Keratinocyte (primary cell): ENCODE measurements around the gene SYS1. TPM values are rescaled to one million over a fixed set of nuclear protein-coding genes. Genes with fewer than 3 reads are reported as not detected.

Source experiments
- DNase-seq: peaks from one replicate; pipeline ENCODE4 v3.0.0-alpha.2; 2011; ENCODE audit warnings: low read depth, missing footprints, low spot score
- FAIRE-seq: peaks from 2 replicates; lab custom pipeline; 2011; peaks lifted over from hg19 to GRCh38; lab: Jason Lieb, UNC
- H2AFZ ChIP-seq: 2 replicates; pipeline ENCODE4 v1.6.0; 2012; ENCODE audit warnings: low read length, control low read depth, inconsistent platforms; ENCODE audit not compliant: control insufficient read depth
- H3K27ac ChIP-seq: 2 replicates; pipeline ENCODE4 v1.5.1; 2011; ENCODE audit warnings: low read length; ENCODE audit not compliant: control insufficient read depth, insufficient read depth
- H3K27me3 ChIP-seq: 3 replicates; pipeline ENCODE4 v1.6.0; 2011; ENCODE audit warnings: low read length; ENCODE audit not compliant: control insufficient read depth, insufficient read depth; ENCODE audit errors: extremely low read depth
- H3K36me3 ChIP-seq, 2 experiments: 2 replicates in 1 of 2; 3 replicates in 1 of 2; pipeline ENCODE4 v1.5.1; 2011; ENCODE audit warnings: low read length in 2 of 2, mild to moderate bottlenecking in 1 of 2; ENCODE audit not compliant: control insufficient read depth in 2 of 2, insufficient read depth in 2 of 2; ENCODE audit errors: extremely low read depth in 1 of 2
- H3K4me1 ChIP-seq: 3 replicates; pipeline ENCODE4 v1.5.1; 2011; ENCODE audit warnings: low read length; ENCODE audit not compliant: control insufficient read depth, insufficient read depth; ENCODE audit errors: extremely low read depth
- H3K4me2 ChIP-seq: 3 replicates; pipeline ENCODE4 v1.6.0; 2011; ENCODE audit warnings: low read depth, low read length; ENCODE audit not compliant: control insufficient read depth, insufficient read depth; ENCODE audit errors: extremely low read depth
- H3K4me3 ChIP-seq, 3 experiments: fragments of 200-600 bp in 1 of 3; sonication (generic) in 1 of 3; 2 replicates in 2 of 3; 3 replicates in 1 of 3; pipeline ENCODE4 v1.5.1; 2011 to 2016; ENCODE audit warnings: low read length in 3 of 3, mild to moderate bottlenecking in 3 of 3, control low read depth in 2 of 3, inconsistent platforms in 1 of 3, low read depth in 1 of 3, mixed read lengths in 1 of 3, mixed run types in 1 of 3, moderate library complexity in 1 of 3; ENCODE audit not compliant: control insufficient read depth in 2 of 3, insufficient read depth in 2 of 3; ENCODE audit errors: extremely low read depth in 1 of 3
- H3K79me2 ChIP-seq: 2 replicates; pipeline ENCODE4 v1.6.0; 2012; ENCODE audit warnings: low read length; ENCODE audit not compliant: control insufficient read depth, insufficient read depth
- H3K9ac ChIP-seq: 3 replicates; pipeline ENCODE4 v1.6.0; 2011; ENCODE audit warnings: low read length; ENCODE audit not compliant: control insufficient read depth, insufficient read depth; ENCODE audit errors: extremely low read depth
- H3K9me1 ChIP-seq: 3 replicates; pipeline ENCODE4 v1.6.0; 2011; ENCODE audit warnings: low read length; ENCODE audit not compliant: control insufficient read depth, insufficient read depth; ENCODE audit errors: extremely low read depth
- H3K9me3 ChIP-seq: 2 replicates; pipeline ENCODE4 v1.5.1; 2012; ENCODE audit warnings: low read depth, low read length; ENCODE audit not compliant: control insufficient read depth
- H4K20me1 ChIP-seq: 3 replicates; pipeline ENCODE4 v1.6.0; 2011; ENCODE audit warnings: low read length; ENCODE audit not compliant: control insufficient read depth, insufficient read depth; ENCODE audit errors: extremely low read depth
- EZH2 ChIP-seq: IDR thresholded peaks from one replicate; pipeline ENCODE4 v1.6.1; 2012; ENCODE audit warnings: inconsistent platforms, mild to moderate bottlenecking, low read length, moderate library complexity
- dilution Hi-C: fragments of 300-500 bp; cut with MboI; formaldehyde crosslinking; loops from one replicate; pipeline ENCODE4 v1.7.0; 2020; ENCODE audit warnings: low sequenced_read_pairs; ENCODE audit not compliant: extremely low pct_ligation_motif_present
- polyA plus RNA-seq, 5 experiments: library from polyadenylated mRNA; depleted of rRNA in 3 of 5; stranded (reverse) in 3 of 5; stranded (forward) in 1 of 5; unstranded in 1 of 5; fragments of >200 nt; gene quantifications; 1 replicate in 1 of 5; 2 replicates in 3 of 5; 3 replicates in 1 of 5; pipeline versions ENCODE4 v1.2.1 to v1.2.3, GENCODE V29; 2011 to 2012; ENCODE audit warnings: missing spikeins in 2 of 5, low read depth in 1 of 5, low replicate concordance in 1 of 5
- TF ChIP-seq, protein P1 (sequence below), 3 experiments: IDR thresholded peaks in 1 of 3; conservative IDR thresholded peaks in 1 of 3; optimal IDR thresholded peaks in 1 of 3; 2 replicates in 2 of 3; 3 replicates in 1 of 3; pipeline versions ENCODE3 to v1.5.1; 2011; ENCODE audit warnings: low read length in 3 of 3, mild to moderate bottlenecking in 3 of 3, moderate library complexity in 2 of 3, control low read depth in 1 of 3, inconsistent platforms in 1 of 3; ENCODE audit not compliant: insufficient read depth in 2 of 3; ENCODE audit errors: extremely low read depth in 1 of 3

The SYS1 gene
- polyA plus RNA-seq, 1 donor (not counting 4 experiments of a cell fraction or from before 2014, with no cell fraction given), result 16.8 TPM

GRCh38 chr20:45399018-45399417, 36.1 kb downstream of the SYS1 start:
- Histone ChIP-seq H3K9me3 (peaks cover 7% of the 10 kb centered on the region), H3K9ac (no peak overlapping the region), H3K4me1 (no peaks in the 10 kb centered on the region), H3K79me2 (no peaks in the 10 kb centered on the region), H3K4me2 (no peak overlapping the region), H3K9me1 (no peaks in the 10 kb centered on the region), H2AFZ (no peak overlapping the region), H3K27me3 (no peaks in the 10 kb centered on the region), H3K27ac (no peak overlapping the region), H3K36me3 (no peaks in the 10 kb centered on the region), H3K4me3 (no peak overlapping the region), H4K20me1 (no peaks in the 10 kb centered on the region)
- DNase-seq, result no peak
- TF ChIP-seq, protein P1, sequence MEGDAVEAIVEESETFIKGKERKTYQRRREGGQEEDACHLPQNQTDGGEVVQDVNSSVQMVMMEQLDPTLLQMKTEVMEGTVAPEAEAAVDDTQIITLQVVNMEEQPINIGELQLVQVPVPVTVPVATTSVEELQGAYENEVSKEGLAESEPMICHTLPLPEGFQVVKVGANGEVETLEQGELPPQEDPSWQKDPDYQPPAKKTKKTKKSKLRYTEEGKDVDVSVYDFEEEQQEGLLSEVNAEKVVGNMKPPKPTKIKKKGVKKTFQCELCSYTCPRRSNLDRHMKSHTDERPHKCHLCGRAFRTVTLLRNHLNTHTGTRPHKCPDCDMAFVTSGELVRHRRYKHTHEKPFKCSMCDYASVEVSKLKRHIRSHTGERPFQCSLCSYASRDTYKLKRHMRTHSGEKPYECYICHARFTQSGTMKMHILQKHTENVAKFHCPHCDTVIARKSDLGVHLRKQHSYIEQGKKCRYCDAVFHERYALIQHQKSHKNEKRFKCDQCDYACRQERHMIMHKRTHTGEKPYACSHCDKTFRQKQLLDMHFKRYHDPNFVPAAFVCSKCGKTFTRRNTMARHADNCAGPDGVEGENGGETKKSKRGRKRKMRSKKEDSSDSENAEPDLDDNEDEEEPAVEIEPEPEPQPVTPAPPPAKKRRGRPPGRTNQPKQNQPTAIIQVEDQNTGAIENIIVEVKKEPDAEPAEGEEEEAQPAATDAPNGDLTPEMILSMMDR (optimal IDR thresholded peaks at IDR 0.05 in 1 of 3, IDR thresholded peaks at IDR 0.05 in 1 of 3, conservative IDR thresholded peaks at IDR 0.05 in 1 of 3; ENCODE audit: extremely low read depth in 1 of 3, insufficient read depth in 2 of 3, low read length in 3 of 3), result no peak
- no peak for TF ChIP-seq EZH2
- FAIRE-seq, result no peak
- dilution Hi-C loops, result no loop called here

DNA sequence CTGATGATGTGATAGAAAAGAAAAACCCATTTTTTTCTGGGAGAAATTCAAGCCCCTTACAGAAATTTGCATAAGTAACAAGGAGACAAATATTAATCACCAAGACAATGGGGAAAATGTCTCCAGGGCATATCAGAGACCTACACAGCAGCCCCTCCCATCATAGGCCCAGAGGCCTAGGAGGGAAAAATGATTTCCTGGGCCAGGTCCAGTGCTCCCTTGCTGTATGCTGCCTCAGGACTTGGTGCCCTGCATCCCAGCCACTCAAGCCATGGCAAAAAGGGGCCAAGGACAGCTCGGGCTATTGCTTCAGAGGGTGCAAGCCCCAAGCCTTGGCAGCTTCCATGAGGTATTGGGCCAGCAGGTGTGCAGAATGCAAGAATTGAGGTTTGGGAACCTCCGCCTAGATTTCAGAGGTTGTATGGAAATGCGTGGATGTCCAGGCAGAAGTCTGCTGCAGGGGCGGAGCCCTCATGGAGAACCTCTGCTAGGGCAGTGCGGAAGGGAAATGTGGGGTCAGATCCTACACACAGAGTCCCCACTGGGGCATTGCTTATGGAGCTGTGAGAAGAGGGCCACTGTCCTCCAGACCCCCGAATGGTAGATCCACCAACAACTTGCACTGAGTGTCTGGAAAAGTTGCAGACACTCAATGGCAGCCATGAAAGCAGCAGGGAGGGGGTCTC, 37.5 kb downstream of the SYS1 start:
- H3K9ac ChIP-seq, result no peak overlapping the region
- TF ChIP-seq, protein P1 (optimal IDR thresholded peaks at IDR 0.05 in 1 of 3, IDR thresholded peaks at IDR 0.05 in 1 of 3, conservative IDR thresholded peaks at IDR 0.05 in 1 of 3; ENCODE audit: extremely low read depth in 1 of 3, insufficient read depth in 2 of 3, low read length in 3 of 3), result no peak
- TF ChIP-seq EZH2, result no peak
- H4K20me1 ChIP-seq, result no peaks in the 10 kb centered on the region
- FAIRE-seq (no peak), DNase-seq (no peak)
- H2AFZ ChIP-seq, result no peak overlapping the region
- H3K4me3 ChIP-seq, result no peak overlapping the region
- H3K27ac ChIP-seq, result no peak overlapping the region
- no peaks in the 10 kb centered on the region for H3K79me2 ChIP-seq
- H3K27me3 ChIP-seq, result peaks cover 2% of the 10 kb centered on the region
- no peaks in the 10 kb centered on the region for H3K4me1 ChIP-seq
- dilution Hi-C loops, result no loop called here
- no peak overlapping the region for H3K4me2 ChIP-seq
- H3K36me3 ChIP-seq, result no peaks in the 10 kb centered on the region
- H3K9me3 ChIP-seq, result peaks cover 7% of the 10 kb centered on the region
- no peaks in the 10 kb centered on the region for H3K9me1 ChIP-seq
